ENCODE measurements around the gene PCBP4.
"Not testable (repeated sequence)": the region's sequence is repeated elsewhere in the genome, so short reads cannot be mapped to it uniquely, and the experiment has no call there.

The PCBP4 gene

DNA sequence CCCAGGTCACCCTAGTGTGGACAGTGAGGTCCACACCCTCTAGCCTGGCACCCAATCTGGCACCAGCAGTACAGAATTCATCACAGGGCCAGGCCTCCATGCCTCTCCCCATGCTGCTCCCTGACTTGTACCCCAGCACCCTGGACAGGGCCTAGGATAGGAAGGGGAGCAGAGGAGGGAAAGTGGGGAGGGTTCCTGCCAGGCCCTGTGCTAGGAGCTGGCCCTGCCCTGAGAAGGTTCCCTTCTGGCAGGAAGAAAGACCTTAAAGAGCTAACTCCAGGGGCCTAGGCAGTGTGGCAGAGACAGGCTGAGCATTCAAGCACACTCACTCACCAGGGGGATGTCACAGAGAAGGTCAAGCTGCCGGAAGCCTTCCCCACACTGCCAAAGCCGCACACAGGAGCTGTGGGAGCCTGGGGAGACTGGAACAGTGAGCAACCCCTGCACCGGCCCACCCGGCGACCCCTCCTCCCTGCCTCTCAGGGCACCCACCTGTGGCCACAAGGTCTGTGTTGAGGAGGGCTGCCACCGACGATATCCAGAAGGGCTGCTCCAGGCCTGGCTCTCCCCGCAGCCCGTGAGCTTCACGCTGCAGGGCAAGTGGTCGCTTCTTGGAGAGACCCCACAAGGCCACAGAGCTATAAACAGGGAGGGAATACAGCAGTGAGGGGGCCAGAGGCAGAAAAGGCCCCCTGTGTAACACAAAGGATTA, 33.0 kb downstream of the PCBP4 start:
- TF ChIP-seq, protein P1, sequence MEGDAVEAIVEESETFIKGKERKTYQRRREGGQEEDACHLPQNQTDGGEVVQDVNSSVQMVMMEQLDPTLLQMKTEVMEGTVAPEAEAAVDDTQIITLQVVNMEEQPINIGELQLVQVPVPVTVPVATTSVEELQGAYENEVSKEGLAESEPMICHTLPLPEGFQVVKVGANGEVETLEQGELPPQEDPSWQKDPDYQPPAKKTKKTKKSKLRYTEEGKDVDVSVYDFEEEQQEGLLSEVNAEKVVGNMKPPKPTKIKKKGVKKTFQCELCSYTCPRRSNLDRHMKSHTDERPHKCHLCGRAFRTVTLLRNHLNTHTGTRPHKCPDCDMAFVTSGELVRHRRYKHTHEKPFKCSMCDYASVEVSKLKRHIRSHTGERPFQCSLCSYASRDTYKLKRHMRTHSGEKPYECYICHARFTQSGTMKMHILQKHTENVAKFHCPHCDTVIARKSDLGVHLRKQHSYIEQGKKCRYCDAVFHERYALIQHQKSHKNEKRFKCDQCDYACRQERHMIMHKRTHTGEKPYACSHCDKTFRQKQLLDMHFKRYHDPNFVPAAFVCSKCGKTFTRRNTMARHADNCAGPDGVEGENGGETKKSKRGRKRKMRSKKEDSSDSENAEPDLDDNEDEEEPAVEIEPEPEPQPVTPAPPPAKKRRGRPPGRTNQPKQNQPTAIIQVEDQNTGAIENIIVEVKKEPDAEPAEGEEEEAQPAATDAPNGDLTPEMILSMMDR (IDR thresholded peaks at IDR 0.05; ENCODE audit: low read depth, low read length, missing control alignments), result no peak
- DNase-seq (ENCODE audit: extremely low read depth, low read depth), result no peak

DNA sequence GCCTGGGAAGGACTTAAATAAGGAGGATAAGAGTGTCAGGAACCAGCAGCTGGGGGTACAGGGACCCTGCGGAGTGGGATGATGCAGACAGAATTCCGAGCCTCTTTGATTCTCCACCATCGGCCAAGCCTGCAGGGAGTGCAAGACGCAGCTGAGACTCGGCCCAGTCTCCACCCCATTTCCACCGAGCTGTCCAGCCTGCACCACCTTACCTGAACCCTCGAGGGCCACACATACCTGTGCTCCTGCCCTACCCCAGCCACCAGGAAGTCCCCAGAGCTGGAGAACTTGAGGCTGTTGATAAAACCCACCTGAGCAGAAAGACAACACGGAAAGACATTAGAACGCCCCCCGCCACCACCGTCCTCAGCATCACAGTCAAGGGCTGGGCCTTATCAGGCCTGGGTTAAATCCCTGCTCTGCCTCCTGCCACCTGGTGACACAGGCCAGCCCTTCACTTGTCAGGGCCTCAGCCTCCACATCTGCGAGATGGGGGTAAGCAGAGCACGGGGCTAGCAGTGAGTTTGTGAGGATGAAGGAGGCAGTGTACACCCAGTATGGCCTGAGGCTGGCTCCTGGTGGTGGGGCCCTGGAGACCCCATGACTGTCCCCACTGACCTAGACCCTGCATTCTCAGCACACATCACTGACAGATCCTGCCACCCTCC, 33.6 kb downstream of the PCBP4 start:
- no peak for DNase-seq (ENCODE audit: extremely low read depth, low read depth)
- TF ChIP-seq, protein P1 (IDR thresholded peaks at IDR 0.05; ENCODE audit: low read depth, low read length, missing control alignments), result no peak
- H3K4me3 ChIP-seq (replicated peaks; ENCODE audit: low read depth, low read length), result no peak overlapping the region

More for the DNA sequence above, 33.0 kb downstream of the PCBP4 start:
- no peak overlapping the region for H3K4me3 ChIP-seq (replicated peaks; ENCODE audit: low read depth, low read length)

DNA sequence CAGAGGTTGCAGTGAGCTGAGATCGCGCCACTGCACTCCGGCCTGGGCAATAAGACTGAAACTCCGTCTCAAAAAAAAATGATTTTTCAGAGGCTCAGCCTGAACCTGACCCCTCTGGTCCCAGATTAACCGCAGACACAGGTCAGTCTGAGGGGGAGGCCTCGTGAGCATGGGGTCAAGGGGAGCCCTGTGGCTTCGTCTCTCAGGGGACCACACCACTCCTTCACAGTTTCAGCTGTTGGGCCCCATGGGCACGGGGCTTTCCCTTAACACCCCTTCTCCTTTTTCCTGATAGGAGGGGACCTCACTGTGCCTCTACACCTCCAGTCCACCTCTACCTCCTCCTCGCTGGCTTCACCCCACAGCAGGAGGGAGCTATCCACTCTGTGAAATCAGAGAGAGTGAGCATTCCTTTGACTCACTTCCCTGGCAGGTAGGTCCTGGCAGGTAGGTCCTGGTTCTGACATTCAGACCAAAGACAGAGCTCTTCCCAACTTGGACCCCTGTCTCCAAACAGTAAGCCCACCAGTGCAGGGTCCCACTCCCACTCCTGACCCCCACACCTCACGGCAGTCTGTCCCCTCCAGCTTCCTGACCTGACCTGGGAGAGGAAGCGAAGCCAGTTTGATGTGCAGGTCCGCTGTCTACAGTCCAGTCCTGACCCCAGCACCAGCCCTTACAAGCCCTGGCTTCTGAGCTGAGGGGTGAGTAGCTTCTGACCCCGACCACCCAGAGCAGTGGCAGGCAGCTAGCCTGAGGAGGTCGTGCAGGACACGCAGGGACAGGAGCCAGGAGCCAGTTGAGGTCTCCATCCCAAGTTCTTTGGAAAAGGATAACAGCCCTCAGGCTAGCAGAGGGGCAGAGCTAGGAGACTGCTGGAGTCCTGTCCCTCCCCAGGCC, 34.5 kb downstream of the PCBP4 start:
- TF ChIP-seq, protein P1 (IDR thresholded peaks at IDR 0.05; ENCODE audit: low read depth, low read length, missing control alignments), result no peak
- no peak for DNase-seq (ENCODE audit: extremely low read depth, low read depth)
- no peak overlapping the region for H3K4me3 ChIP-seq (replicated peaks; ENCODE audit: low read depth, low read length)

DNA sequence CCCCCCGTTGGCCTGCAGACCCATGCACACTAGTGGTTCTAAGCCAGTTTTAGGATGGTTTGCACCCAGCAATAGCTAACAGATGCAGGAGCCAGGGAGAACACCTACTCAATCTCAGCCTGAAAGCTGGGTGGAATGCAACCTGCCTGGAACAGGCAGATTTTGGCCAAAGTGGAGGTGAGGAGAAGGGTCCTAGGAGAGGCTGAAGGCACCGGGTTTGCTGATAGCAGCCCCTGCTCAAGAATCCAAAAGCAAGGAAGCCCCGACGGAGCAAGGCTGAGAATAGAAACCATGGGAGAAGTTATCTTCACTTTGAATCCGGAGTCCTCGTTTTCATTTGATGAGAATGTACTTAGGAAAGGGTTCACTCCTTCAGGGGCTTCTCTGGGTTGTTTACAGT, 35.5 kb downstream of the PCBP4 start:
- H3K4me3 ChIP-seq (replicated peaks; ENCODE audit: low read depth, low read length), result no peak overlapping the region
- TF ChIP-seq, protein P1 (IDR thresholded peaks at IDR 0.05; ENCODE audit: low read depth, low read length, missing control alignments), result no peak
- DNase-seq (ENCODE audit: extremely low read depth, low read depth), result no peak

DNA sequence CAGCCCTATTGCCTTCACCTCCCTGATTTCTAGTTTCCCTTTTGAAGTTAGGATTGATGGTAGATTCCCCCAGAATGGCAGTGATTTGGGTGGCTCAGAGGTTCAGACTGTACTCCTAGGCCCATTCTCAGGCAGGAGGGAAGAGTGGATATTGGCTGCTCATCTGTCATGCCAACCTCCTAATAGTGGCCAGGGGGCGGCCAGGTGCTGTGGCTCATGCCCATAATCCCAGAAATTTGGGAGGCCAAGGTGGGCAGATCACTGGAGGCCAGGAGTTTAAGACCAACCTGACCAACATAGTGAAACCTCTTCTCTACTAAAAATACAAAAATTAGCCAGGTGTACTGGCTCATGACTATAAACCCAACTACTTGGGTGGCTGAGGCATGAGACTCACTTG, 36.8 kb downstream of the PCBP4 start:
- DNase-seq (ENCODE audit: extremely low read depth, low read depth), result no peak
- TF ChIP-seq, protein P1 (IDR thresholded peaks at IDR 0.05; ENCODE audit: low read depth, low read length, missing control alignments), result no peak
- no peak overlapping the region for H3K4me3 ChIP-seq (replicated peaks; ENCODE audit: low read depth, low read length)

DNA sequence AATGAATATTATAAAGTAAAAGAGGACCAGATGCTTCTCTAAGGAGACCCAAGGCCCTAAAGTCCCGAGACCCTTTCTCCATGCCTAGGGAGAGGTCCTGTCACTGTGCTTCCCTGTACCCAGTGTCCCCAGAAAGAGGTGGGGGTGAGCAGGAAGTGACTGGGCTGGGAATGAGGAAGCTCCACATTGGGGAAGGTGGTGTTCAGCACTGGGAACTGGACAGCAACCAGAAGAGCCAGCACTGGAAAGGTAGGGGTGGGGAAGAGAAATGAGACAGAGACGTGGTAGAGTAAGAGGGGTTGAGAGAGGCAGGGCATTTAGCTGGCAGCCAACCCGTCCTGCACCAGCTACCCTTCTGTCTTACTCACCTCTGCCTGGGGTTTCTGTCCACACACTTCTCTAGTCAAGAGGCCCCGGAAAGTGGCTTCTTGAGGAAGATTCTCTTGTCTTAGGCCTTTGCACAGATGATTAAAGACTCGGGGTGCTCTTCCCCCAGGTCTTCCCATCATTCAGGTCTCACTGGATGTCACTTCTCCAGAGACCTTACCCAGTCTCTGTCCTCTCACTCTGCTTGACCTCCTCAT, 37.7 kb downstream of the PCBP4 start:
- no peak for DNase-seq (ENCODE audit: extremely low read depth, low read depth)
- TF ChIP-seq, protein P1 (IDR thresholded peaks at IDR 0.05; ENCODE audit: low read depth, low read length, missing control alignments), result no peak
- no peak overlapping the region for H3K4me3 ChIP-seq (replicated peaks; ENCODE audit: low read depth, low read length)

DNA sequence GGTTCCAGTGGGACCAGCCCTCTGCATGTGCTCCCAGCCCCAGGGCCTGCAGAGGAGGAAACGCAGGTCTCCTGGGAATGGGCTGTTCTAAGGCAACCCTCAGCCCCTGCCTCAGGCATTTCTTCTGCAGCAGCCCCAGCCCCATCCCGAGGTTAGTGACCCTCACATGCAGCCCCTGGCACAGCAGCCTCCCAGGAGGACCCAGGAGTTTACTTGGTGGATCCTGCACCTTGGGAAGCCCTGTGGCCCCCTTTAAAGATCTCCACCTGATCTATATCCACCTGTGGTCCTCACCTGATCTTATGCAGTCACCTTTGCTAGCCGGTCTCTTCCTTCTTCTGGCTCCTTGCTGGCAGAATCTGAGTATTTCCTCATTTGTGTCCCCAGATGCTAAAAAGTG, 38.3 kb downstream of the PCBP4 start:
- H3K4me3 ChIP-seq (replicated peaks; ENCODE audit: low read depth, low read length); DNase-seq (ENCODE audit: extremely low read depth, low read depth): not testable (repeated sequence)

All from HFF-Myc (cell line).